ENCODE measurements around the gene NT5C2.

- TF ChIP-seq POLR2A (IDR thresholded peaks at IDR 0.05), result no peak
- TF ChIP-seq, protein P1, sequence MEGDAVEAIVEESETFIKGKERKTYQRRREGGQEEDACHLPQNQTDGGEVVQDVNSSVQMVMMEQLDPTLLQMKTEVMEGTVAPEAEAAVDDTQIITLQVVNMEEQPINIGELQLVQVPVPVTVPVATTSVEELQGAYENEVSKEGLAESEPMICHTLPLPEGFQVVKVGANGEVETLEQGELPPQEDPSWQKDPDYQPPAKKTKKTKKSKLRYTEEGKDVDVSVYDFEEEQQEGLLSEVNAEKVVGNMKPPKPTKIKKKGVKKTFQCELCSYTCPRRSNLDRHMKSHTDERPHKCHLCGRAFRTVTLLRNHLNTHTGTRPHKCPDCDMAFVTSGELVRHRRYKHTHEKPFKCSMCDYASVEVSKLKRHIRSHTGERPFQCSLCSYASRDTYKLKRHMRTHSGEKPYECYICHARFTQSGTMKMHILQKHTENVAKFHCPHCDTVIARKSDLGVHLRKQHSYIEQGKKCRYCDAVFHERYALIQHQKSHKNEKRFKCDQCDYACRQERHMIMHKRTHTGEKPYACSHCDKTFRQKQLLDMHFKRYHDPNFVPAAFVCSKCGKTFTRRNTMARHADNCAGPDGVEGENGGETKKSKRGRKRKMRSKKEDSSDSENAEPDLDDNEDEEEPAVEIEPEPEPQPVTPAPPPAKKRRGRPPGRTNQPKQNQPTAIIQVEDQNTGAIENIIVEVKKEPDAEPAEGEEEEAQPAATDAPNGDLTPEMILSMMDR (IDR thresholded peaks at IDR 0.05 in 4 of 5, conservative IDR thresholded peaks at IDR 0.05 in 1 of 5), result no peak
Observed at GRCh38 chr10:103049237-103049636, 143.8 kb downstream of the NT5C2 start.
